Coronary artery (tissue), 2 donors: Measurements from ENCODE around the gene FUBP3.

Experiments used
- DNase-seq: peaks from one replicate; pipeline ENCODE4 v3.0.0-alpha.2; 2017; ENCODE audit warnings: low spot score
- H3K27ac ChIP-seq, 2 donors: fragments of 200-600 bp; sonication (generic); one replicate each; pipeline ENCODE4 v1.5.1; 2016 to 2019
- H3K4me3 ChIP-seq: fragments of 200-600 bp; sonication (generic); 2 replicates; pipeline ENCODE4 v1.5.1; 2016; ENCODE audit warnings: mild to moderate bottlenecking, moderate library complexity
- CTCF ChIP-seq: fragments of 200-600 bp; sonication (generic); IDR thresholded peaks from one replicate; pipeline ENCODE4 v1.5.1; 2019; ENCODE audit warnings: antibody characterized with exemption

The FUBP3 gene

DNA sequence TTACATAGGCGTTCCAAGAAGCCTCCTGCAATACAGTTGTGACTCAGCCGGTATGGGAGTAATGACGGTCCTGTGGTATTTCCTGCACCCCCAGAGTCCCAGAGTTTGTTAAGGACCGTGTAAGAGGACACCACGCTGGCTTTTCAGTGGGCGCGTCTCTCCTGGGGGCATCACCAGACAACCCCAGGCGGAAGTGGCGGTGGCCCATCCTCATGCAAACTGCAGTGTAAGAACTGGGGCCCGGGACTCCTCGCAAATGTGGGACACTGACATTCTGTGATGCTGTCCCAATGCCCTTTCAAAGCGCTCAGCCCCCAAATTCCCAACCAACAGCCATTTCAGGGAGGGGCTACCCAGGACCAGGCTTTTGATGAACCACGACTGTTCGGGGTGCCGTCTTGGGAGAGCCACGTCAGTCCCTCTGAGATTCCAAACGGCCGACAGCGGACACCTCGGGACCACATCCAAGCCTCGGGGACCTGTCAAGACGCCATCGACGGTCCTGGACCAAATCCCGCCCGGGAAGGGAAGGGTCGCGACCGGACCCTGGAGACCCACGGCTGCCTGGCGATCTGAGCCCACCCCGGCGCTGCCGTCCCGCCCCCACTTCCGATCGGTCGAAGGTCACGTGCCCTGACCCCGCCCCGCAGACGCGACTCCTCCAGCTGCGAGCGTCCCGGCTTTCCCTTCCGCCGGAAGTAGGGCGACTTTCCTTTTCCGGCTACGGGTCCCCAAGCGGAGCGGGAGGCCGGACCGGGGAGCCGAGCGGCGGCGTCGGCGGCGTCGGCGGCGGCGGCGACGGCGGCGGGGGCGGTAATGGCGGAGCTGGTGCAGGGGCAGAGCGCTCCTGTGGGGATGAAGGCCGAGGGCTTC, at the start of gene FUBP3:
Gene FUBP3 (plus strand): TSS at position 713 of the 873 bp plus-strand sequence. CDS start 104 bp downstream, at position 817.
- peak; percentile 95 for DNase-seq
- peak within 1 kb of the TSS; percentile 95 for H3K4me3 ChIP-seq
- peak within 1 kb of the TSS; percentile 83 to 93 for H3K27ac ChIP-seq
- no peak for TF ChIP-seq CTCF

DNA sequence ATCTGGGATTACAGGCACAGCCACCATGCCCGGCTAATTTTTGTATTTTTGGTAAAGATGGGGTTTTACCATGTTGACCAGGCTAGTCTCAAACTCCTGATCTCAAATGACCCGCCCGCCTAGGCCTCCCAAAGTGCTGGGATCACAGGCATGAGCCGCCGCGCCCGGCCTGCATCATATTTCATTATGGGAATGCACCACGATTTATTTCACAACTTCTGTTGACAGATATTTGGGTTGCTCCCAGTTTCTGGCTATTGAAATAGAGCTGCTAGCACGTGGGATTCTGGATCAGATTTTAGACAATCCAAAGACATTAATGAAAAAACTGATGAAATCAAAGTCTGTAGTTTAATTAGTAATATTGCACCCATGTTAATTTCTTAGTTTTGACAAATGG, 48.4 kb upstream of the FUBP3 start:
- DNase-seq, result no peak
- H3K27ac ChIP-seq, result no peak overlapping the region
- no peak for TF ChIP-seq CTCF

GRCh38 chr9:130531670-130532069, 47.7 kb upstream of the FUBP3 start:
- Histone ChIP-seq H3K27ac (no peak overlapping the region), H3K4me3 (no peak overlapping the region)
- no peak for DNase-seq
- TF ChIP-seq CTCF, result no peak

More for the DNA sequence above, 48.4 kb upstream of the FUBP3 start:
- no peak overlapping the region for H3K4me3 ChIP-seq

DNA sequence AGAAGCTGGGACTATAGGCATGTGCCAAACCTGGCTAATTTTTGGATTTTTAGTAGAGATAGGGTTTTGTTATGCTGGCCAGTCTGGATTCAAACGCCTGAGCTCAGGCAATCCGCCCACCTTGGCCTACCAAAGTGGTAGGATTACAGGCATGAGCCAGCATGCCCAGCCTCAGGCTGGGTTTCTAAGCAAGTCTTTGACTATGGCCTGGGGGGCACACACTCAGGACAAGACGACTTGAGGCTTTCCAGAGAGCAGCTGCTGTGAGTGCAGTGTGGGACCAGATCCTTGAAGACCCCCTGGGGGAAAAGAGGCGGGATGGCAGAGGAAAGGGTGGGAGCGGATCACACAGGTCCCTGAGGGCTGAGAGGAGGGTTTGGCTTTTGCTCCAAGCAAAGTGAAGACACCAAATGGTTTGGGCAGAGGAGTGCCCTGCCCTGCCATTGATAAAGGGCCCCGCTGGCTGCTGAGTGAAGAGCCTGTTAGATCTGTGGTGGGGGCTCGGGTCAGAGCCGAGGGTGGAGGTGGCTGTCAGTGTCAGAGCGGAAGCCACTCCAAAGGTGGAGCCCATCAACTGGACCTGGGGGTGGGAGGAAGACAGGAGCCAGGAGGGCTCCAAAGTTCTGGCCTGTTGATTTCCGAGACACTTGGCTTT, 46.8 kb upstream of the FUBP3 start:
- no peak for TF ChIP-seq CTCF
- no peak overlapping the region for H3K27ac ChIP-seq
- no peak overlapping the region for H3K4me3 ChIP-seq
- no peak for DNase-seq

GRCh38 chr9:130535818-130536521, 43.4 kb upstream of the FUBP3 start:
- H3K27ac ChIP-seq, result no peak overlapping the region
- TF ChIP-seq CTCF, result no peak
- no peak for DNase-seq
- H3K4me3 ChIP-seq, result peak overlapping the region; percentile 44

DNA sequence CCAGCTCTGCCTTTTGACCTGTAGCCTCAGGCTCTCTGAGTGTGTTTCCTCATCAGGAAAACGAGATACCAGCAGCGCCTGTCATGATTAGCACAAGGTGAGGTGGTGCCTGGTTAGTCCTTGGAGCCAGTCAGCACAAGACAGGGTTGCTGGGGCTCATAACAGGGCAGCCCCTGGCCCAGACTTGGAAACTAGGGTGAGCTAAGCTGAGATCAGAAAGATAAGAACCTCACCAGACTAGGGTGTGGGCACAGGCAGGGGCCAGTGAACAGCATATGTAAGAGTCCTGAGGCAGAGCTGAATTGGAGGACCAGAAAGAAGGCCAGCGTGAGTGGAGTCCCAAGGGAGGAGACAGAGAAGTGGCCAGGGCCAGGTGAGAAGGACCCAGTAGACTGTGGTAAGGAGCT, 42.7 kb upstream of the FUBP3 start:
- TF ChIP-seq CTCF, result no peak
- Histone ChIP-seq H3K27ac (no peak overlapping the region), H3K4me3 (no peak overlapping the region)
- no peak for DNase-seq
